K562 (cell line): ENCODE measurements around the gene PSMD13. TPM values are rescaled to one million over a fixed set of nuclear protein-coding genes. Genes with fewer than 3 reads are reported as not detected.

Experiments used
- CBX3 ChIP-seq, 2 experiments: IDR thresholded peaks; 1 replicate in 1 of 2; 2 replicates in 1 of 2; pipeline ENCODE4 v1.6.1; 2012; ENCODE audit warnings: inconsistent platforms in 2 of 2, low read length in 2 of 2, borderline replicate concordance in 1 of 2, control low read depth in 1 of 2
- HEY1 ChIP-seq: fragments of 250-450 bp; sonication (Bioruptor Pico); IDR thresholded peaks from 2 replicates; pipeline ENCODE4 v1.5.0; 2020; ENCODE audit warnings: mild to moderate bottlenecking, moderate library complexity, borderline replicate concordance
- KAT2B ChIP-seq: IDR thresholded peaks from one replicate; pipeline ENCODE4 v1.6.1; 2012; ENCODE audit warnings: low read depth, mild to moderate bottlenecking, control low read depth, inconsistent platforms, low read length, moderate library complexity
- MNT ChIP-seq, 2 experiments: fragments of 450-650 bp; conservative IDR thresholded peaks; 2 replicates each; pipeline ENCODE4 v1.6.1; 2017; ENCODE audit warnings: mild to moderate bottlenecking in 2 of 2, moderate library complexity in 2 of 2
- NELFE ChIP-seq: IDR thresholded peaks from 2 replicates; pipeline ENCODE4 v1.6.1; 2011; ENCODE audit warnings: mild to moderate bottlenecking; ENCODE audit not compliant: insufficient read depth, insufficient read length
- SMAD4 ChIP-seq: fragments of 250-450 bp; sonication (Bioruptor Pico); conservative IDR thresholded peaks from 2 replicates; pipeline ENCODE4 v1.8.0; 2021; ENCODE audit warnings: inconsistent platforms, mild to moderate bottlenecking, moderate library complexity
- XRCC4 ChIP-seq: IDR thresholded peaks from one replicate; pipeline ENCODE4 v1.6.1; 2011; ENCODE audit not compliant: insufficient read depth, insufficient read length; ENCODE audit errors: extremely low read depth
- ZBTB26 ChIP-seq: fragments of 450-650 bp; formaldehyde crosslinking; IDR thresholded peaks from 2 replicates; pipeline ENCODE4 v1.4.0; 2022; ENCODE audit warnings: missing genetic modification characterization
- ZBTB9 ChIP-seq: fragments of 450-650 bp; formaldehyde crosslinking; IDR thresholded peaks from 2 replicates; pipeline ENCODE4 v1.4.0; 2020; ENCODE audit warnings: mild to moderate bottlenecking, moderate library complexity
- ZNF174 ChIP-seq: fragments of 250-450 bp; sonication (Bioruptor Pico); IDR thresholded peaks from 2 replicates; pipeline ENCODE4 v1.4.0; 2020; ENCODE audit warnings: mild to moderate bottlenecking
- ZNF23 ChIP-seq: fragments of 250-450 bp; sonication (Bioruptor Pico); IDR thresholded peaks from 2 replicates; pipeline ENCODE4 v1.4.0; 2020; ENCODE audit warnings: mild to moderate bottlenecking
- ZNF263 ChIP-seq: sonication (generic); formaldehyde crosslinking; IDR thresholded peaks from 2 replicates; pipeline ENCODE4 v1.8.0; 2022; ENCODE audit warnings: mild to moderate bottlenecking, missing genetic modification reagents, borderline replicate concordance
- ZNF583 ChIP-seq: fragments of 250-450 bp; sonication (Bioruptor Pico); IDR thresholded peaks from 2 replicates; pipeline ENCODE4 v1.4.0; 2020
- polyA plus RNA-seq, 8 experiments: library from polyadenylated mRNA; depleted of rRNA in 4 of 8; stranded (reverse) in 5 of 8; unstranded in 3 of 8; fragments of >200 nt; fragmentation: Nextera tagmentation in 2 of 8; fragmentation: Illumina TruSeq in 1 of 8; extraction: Ambion mirVana in 2 of 8; extraction: Trizol in 1 of 8; gene quantifications; 2 replicates each; pipeline versions ENCODE4 v1.2.1 to v1.2.3, GENCODE V29; 2011 to 2014; ENCODE audit warnings: inconsistent platforms in 1 of 8, missing spikeins in 1 of 8
- total RNA-seq, 7 experiments: library from RNA; depleted of rRNA in 6 of 7; stranded (reverse); fragments of >200 nt in 6 of 7; fragmentation: Illumina TruSeq in 2 of 7; extraction: Trizol in 2 of 7; gene quantifications; 2 replicates each; pipeline versions ENCODE4 v1.2.1 to v1.2.3, GENCODE V29; 2011 to 2021; ENCODE audit warnings: low replicate concordance in 1 of 7
- TF ChIP-seq, protein P1 (sequence below): IDR thresholded peaks from 2 replicates; pipeline ENCODE4 v1.6.1; 2011; ENCODE audit not compliant: insufficient read length; ENCODE audit errors: extremely low read depth

The PSMD13 gene
- total and polyA plus RNA-seq, 9 of the 15 experiments (the other 6 are each of a cell fraction or from before 2014, with no cell fraction given) = 185 to 383 (median 267) TPM

DNA sequence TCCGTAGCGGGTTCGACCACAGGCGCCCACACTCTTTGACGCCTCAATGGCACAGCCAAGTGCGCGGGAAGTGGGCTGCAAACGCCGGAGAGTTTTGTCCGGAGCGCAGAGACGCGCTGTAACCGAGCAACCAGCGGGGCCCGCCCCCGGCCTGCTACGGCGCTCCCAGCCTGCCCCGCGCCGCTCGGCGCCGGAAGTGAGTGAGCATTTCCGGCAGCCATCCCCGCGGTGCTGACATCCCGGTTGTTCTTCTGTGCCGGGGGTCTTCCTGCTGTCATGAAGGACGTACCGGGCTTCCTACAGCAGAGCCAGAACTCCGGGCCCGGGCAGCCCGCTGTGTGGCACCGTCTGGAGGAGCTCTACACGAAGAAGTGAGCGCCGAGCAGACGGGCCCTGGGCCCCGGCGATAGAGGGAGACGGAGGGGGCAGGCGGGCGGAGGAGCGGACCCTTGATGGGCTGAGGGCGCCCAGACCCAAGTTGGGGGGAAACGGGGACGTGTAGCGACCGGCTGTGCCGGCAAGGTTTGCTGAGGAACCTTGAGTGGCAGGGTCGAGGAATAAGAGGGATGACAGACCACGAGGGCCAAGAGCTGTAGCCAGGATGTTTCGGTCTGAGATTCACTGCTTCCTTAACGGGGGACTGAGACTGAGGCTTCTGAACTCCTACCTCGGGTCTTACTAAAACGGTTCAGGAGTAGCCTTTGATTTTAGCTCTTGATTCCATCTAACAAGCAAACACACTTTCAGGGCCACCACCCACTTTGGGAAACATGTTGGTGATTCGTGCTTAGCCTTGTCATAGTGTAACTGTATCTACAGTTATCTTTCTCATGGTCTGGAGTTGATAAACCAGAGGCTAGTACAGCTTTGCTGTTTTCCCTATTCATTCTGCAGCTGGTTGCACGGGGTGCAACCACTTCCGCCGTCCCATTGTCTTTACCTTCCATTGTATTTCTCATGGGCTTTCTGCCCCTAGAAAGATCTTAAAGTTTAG, at the start of gene PSMD13 (continued):
- TF ChIP-seq ZBTB9 (CRISPR knock-in tag) (0 out of 2 replicates have a peak, but pooled peaks have one; percentile 43), CBX3 (IDR thresholded peaks at IDR 0.05; ENCODE audit: borderline replicate concordance in 1 of 2, low read length in 2 of 2) (no peak), SMAD4 (CRISPR knock-in tag) (no peak), ZNF263 (CRISPR knock-in tag) (peak; percentile 46; the same call in 1 of the 2 replicates), ZNF174 (CRISPR knock-in tag) (no peak), HEY1 (no peak), KAT2B (no peak), MNT (conservative IDR thresholded peaks at IDR 0.05) (peak; percentile 68 to 79), ZBTB26 (CRISPR knock-in tag) (no peak), NELFE (no peak), XRCC4 (no peak), ZNF23 (CRISPR knock-in tag) (no peak), ZNF583 (CRISPR knock-in tag) (no peak)
- TF ChIP-seq, protein P1, sequence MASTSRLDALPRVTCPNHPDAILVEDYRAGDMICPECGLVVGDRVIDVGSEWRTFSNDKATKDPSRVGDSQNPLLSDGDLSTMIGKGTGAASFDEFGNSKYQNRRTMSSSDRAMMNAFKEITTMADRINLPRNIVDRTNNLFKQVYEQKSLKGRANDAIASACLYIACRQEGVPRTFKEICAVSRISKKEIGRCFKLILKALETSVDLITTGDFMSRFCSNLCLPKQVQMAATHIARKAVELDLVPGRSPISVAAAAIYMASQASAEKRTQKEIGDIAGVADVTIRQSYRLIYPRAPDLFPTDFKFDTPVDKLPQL = no peak
